Stimulated activated CD4-positive, alpha-beta T cell treated with anti-CD3 and anti-CD28 coated beads, Interleukin-2, amount 100 ng/mL, for 4 hours (primary cell): Measurements from ENCODE around the gene CARD6.
"Not testable (repeated sequence)": the region's sequence is repeated elsewhere in the genome, so short reads cannot be mapped to it uniquely, and the experiment has no call there.

Experiments
- DNase-seq: peaks from one replicate; pipeline ENCODE4 v3.0.0-alpha.2; 2020; ENCODE audit warnings: low read depth

The CARD6 gene

GRCh38 chr5:40873286-40873880 is 32.2 kb downstream of the CARD6 start:
- no peak for DNase-seq

- no peak for DNase-seq
These were observed 34.8 kb downstream of the CARD6 start for GRCh38 chr5:40875958-40876357.

- peak; percentile 20 for DNase-seq
These were observed 36.3 kb downstream of the CARD6 start for GRCh38 chr5:40877371-40877988.

- no peak for DNase-seq
These were observed 38.2 kb downstream of the CARD6 start for GRCh38 chr5:40879163-40879942.

GRCh38 chr5:40882291-40882690 is 41.1 kb downstream of the CARD6 start:
- no peak for DNase-seq

GRCh38 chr5:40883051-40883450 is 41.9 kb downstream of the CARD6 start:
- not testable (repeated sequence) for DNase-seq

GRCh38 chr5:40895440-40896425 is 54.6 kb downstream of the CARD6 start:
- not testable (repeated sequence) for DNase-seq

GRCh38 chr5:40904205-40904993 is 63.2 kb downstream of the CARD6 start:
- no peak for DNase-seq

GRCh38 chr5:40904994-40905306 is 63.8 kb downstream of the CARD6 start:
- no peak for DNase-seq

GRCh38 chr5:40906351-40906751 is 65.2 kb downstream of the CARD6 start:
- DNase-seq: no peak

- no peak for DNase-seq
These were observed 68.1 kb downstream of the CARD6 start, which contains the start of gene C7 for GRCh38 chr5:40909264-40909663. C7 (plus strand) TSS chr5:40909497; CDS start chr5:40909611, 114 bp downstream.

GRCh38 chr5:40909723-40910122 is 68.6 kb downstream of the CARD6 start:
- no peak for DNase-seq
